HG02943 (cell line): ENCODE data around the gene FAHD2A.
"Not testable (repeated sequence)": the region's sequence is repeated elsewhere in the genome, so short reads cannot be mapped to it uniquely, and the experiment has no call there.

Experiments
- ATAC-seq: cut with Tn5 transposase; IDR thresholded peaks from one replicate; pipeline ENCODE4 v1.9.1; 2021; ENCODE audit warnings: mild to moderate bottlenecking, low read depth, moderate library complexity; ENCODE audit not compliant: unreplicated experiment

Gene FAHD2A

DNA sequence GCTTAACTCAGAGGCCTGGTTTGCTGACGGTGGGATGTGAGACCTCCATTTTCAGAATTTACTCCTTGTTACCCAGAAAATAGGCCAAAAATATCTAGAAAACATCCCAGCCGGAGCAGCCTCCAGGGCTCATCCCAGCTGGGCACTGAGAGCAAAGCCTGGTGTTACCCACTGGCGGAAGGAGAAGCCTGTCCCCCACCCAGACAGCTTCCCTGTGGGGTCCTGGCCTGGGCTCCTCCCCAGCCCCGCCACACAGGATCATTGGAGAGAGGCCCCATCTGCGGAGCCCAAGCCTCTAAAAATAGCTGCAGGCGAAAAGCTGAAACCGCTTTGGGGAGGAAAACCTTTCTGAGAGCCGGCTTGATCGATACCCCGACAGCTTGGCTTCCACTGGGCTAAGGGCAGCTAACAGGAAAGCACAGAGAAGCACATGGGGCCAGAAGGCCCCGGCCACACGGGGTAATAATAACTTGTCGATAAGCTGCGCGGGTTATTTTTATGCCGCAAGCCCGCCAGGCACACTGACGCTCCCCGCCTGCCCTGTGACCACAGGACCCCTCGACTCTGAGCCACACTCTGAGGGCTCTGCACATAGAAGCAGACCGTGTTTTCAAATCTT lies 26.9 kb upstream of the FAHD2A start:
- no peak for ATAC-seq

DNA sequence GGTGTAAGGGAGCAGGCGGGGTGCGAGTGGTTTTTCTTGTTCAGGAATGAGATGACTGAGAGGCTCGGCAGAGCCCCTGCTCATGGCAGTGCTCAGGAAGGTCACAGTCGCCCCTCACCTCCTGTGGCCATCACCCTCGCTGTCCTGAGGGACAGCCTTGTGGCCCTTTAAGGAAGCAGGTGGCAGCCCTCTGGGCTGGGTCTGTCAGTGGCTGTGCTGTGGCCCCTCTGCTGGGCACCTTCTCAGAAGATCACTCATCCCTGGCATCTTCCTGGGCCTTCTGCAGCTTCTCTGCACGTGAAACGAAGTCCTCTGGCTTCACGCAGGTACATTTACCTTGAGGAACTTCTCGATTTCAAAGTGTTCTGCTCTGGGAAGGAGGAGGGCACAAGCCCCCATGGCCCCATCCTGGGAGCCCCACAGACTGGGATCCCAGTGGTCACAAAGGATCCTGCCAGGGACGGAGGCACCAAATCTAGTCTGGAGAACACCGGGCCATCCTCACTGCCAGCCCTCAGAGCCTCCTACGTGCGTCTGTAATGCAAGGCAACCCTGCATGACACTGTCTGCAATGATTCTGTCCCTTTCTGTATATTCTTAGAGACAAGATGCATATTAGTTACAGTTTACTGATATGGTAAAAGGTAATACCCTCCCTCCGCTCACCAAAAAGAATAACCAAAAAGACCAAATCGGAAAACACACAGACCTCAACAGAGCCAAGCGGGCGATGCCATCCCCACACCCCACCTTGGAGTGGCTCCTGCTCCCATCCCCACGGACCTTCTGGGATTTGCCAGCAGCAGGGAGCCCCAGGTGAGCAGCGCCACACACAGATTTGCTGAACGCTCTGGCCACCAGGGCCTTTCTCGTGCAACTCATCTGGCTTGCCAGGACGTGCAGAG lies 25.9 kb upstream of the FAHD2A start:
- no peak for ATAC-seq

DNA sequence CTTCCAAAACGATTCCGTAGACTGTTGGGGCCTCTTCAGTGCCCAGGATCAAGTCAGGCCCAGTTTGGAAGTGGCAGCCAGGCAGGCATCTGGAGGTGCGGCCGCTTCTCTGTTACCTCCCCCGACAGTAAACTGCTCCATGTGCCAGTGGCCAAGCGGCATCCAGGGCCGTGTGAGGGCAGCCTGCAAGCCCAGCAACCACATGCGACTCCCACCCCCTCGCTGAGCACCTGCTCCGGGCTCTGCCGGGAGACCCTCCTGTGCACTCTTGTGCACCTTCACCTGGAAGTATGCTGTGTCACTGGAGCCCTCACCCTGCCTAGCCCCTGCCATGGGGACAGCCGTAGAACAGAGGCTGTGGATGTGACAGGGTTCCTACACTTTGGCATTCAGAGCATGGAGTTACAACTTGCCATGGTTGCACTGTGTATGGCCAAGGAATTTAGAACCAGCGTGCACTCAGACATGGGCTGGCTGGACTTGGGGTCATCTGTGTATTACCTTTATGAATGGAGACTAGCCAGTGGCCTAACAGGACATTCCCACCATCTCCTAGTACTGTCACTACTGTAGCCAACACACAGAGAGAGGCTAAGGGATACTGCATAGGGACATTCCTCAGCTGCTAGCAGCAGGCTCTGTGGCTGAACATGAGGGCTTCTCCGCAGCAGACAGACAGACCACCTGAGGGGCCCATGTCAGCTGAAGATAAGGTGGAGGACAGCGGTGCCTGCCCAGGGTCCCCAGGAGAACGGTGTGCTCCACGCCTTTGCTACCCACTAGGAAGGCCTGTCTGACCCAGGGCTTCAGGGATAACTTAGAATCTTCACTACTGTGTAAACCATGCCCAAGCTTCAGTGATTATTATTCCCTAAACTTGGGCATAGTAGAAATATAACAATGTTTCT lies 25.0 kb upstream of the FAHD2A start:
- ATAC-seq: no peak

DNA sequence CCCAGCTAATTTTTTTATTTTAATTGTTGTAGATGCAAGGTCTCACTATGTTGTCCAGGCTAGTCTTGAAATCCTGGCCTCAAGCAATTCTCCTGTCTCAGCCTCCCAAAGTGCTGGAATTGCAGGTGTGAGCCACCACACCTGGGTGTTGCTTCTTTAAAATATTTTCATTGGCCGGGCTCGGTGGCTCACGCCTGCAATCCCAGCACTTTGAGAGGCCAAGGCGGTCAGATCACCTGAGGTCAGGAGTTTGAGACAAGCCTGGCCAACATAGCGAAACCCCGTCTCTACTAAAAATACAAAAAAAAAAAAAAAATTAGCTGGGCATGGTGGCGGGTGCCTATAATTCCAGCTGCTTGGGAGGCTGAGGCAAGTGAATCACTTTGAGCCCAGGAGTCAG lies 24.2 kb upstream of the FAHD2A start:
- ATAC-seq: not testable (repeated sequence)

DNA sequence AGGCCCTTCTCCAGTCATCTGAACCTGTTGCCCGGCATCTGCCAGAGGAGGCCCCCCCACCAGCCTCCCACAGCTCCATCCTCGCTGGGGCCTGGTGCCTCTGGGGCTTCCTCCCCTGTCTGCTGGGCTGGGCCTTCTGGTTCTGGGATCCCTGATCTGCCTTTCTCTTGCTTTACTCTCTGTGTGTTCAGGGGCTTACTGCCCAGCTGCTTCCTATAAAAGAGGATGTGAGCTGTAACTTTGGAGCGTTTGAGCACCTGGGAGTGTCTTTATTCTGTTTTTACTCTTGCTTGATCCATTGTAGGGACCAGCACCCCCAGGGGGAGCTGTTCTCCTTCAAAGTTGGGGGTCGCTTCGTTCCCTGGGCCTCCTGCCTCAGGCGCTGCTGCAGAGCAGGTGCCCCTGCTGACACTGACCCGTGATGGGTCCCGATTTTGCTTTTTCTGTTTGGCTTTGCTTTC lies 23.1 kb upstream of the FAHD2A start:
- no peak for ATAC-seq

DNA sequence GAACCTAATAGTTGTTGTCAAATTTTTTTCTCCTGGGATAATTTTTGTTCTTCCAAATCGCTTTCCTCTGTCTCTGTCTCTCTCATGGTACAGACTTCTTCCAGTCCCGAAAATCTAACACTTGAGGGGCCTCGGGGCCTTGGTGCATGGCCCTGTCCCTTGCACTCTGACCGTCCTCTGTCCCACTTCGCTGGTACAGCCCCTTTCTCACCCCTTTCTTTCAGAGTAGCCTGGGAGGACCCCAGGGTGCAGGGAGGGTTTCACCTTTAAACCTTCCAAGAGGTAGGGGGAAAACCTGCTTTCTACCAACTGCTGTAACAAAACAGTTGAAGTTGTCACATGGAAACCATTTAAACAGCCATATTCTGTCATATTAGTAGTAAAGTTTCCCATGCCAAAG lies 22.2 kb upstream of the FAHD2A start:
- ATAC-seq: no peak

DNA sequence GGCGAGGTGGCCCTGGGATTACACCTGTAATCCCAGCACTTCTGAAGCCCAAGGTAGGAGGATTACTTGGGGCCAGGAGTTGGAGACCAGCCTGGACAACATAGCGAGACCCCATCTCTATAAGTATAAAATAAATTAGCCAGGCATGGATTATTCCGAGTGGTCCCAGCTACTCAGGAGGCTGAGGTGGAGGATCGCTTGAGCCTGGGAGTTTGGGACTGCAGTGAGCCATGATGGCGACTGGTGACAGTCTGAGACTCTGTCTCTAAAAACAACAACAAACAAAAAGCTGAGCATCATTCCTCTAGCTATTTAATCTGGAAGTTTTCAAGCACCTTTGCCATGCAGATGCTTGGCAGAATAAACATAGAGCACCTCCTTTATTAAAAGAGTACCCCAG lies 21.8 kb upstream of the FAHD2A start:
- no peak for ATAC-seq

DNA sequence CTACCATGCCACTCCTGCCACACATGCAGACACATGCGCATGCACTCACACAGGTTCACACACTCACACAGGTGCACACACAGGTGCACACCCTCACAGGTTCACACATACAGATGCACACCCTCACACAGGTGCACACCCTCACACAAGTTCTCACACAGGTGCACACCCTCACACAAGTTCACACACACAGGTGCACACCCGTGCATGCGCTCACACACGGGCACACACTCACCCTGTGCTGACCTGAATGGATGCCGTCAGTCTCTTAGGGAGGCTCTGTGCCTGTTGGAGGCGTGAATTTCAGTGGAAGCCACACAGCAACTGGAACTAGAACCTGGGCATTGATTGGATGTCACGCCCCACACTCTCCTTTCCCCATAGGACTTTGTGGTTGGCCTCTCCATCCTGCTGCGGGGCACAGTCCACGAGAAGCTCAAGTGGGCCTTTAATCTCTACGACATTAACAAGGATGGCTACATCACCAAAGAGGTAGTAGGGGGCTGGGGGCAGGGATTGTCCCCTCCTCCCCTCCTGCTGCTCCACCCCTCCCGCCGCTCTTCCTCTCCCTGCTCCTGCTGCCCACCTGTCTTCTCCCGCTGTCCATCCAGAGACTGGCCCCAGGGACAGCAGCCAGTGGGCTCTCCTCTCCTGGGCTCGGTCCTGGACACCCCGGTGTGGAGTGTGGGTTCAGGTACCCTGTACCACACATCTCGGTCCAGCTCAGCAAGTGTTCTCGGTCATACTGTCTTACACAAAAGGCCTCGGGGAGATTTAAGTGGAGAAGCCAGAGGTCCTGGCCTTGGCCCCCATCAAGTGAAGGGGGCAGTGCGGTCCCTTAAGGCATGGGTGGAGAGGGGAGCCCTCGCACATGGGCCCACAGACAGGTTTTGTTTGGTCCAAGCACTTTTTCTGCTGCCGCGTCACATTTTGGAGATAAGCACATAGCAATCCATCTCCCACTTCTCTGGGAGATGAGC lies 21.0 kb upstream of the FAHD2A start:
- no peak for ATAC-seq

DNA sequence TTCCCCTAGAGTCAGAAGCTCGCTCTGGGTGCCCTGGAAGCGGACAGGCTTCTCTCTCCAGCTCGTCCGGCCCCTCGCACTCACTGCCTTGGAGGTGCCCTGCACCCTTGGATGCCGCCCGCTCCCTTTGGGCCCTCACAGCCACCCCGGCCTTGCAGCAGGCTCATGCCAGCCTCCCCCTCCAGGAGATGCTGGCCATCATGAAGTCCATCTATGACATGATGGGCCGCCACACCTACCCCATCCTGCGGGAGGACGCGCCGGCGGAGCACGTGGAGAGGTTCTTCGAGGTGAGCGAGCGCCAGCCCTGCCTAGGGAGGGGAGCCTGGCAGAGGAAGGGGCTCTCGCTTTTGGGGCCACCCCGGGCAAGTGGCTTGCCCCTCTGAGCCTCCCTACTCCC lies 20.3 kb upstream of the FAHD2A start:
- no peak for ATAC-seq

DNA sequence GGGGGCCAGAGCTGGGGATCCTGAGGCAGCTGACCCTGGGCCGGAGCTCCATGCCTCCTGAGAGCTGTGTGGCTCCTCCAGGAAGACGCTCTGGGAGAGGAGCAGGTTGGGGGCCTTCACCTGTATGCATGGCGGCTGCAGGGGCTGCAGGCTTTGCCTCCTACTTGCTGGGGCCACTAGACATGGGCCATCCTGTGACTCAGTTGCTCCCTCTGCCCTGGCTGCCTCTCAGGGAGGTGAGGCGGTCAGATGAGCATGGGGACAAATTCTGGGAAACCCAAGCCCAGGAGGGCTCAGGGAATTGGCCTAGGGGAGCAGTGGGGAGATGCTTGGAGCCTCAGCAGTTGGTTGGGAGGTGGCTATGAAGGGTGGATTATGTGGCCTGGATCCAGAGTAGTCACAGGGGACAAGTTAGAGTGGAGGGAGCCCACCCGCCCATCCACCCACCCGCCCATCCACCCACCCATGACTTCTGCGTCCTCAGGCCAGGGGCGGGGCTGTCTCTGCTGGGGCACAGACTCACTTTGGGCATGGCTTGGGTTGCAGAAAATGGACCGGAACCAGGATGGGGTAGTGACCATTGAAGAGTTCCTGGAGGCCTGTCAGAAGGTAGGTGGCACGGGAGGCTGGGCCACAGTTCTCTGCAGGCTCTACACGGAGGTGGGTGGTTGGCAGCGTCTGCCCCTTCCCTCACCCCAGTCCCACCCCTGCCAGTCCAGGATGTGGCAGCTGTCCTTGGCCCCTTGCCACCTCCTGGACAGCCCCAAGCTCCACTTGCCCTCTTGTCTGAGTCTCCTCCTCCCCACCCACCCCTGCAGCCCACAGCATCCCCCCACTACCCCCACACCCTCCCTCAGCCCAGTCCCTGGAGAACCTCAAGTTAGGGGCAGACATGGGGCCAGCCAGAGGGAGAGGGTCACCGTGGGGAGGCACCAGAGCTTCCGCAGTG lies 19.5 kb upstream of the FAHD2A start:
- ATAC-seq: no peak

DNA sequence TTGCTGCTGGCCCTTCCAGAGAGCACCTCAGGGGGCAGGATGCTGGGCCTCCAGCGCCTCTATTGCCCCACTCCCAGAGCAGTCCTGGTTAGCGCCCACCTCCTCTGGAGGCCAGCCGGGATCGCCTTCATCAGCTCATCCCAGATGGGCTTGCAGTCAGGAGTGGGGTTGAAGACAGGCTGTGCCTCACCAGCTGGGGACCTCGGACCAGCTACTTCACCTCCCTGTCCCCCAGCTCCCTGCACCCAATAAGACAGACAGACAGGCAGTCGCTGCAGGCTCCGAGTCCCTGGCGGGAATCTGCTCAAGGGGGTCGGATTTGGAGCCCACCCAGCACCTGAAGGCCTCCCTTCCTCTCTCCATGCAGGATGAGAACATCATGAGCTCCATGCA lies 18.9 kb upstream of the FAHD2A start:
- ATAC-seq: no peak

DNA sequence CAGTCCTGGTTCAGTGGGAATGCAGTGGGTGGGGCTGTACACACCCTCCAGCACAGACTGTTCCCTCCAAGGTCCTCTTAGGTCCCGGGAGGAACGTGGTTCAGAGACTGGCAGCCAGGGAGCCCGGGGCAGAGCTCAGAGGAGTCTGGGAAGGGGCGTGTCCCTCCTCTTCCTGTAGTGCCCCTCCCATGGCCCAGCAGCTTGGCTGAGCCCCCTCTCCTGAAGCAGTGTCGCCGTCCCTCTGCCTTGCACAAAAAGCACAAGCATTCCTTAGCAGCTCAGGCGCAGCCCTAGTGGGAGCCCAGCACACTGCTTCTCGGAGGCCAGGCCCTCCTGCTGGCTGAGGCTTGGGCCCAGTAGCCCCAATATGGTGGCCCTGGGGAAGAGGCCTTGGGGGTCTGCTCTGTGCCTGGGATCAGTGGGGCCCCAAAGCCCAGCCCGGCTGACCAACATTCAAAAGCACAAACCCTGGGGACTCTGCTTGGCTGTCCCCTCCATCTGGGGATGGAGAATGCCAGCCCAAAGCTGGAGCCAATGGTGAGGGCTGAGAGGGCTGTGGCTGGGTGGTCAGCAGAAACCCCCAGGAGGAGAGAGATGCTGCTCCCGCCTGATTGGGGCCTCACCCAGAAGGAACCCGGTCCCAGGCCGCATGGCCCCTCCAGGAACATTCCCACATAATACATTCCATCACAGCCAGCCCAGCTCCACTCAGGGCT lies 17.5 kb upstream of the FAHD2A start:
- ATAC-seq: no peak

DNA sequence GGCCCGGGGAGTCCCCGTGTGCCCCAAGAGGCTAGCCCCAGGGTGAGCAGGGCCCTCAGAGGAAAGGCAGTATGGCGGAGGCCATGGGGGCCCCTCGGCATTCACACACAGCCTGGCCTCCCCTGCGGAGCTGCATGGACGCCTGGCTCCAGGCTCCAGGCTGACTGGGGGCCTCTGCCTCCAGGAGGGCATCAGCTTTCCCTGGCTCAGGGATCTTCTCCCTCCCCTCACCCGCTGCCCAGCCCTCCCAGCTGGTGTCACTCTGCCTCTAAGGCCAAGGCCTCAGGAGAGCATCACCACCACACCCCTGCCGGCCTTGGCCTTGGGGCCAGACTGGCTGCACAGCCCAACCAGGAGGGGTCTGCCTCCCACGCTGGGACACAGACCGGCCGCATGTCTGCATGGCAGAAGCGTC lies 16.9 kb upstream of the FAHD2A start:
- no peak for ATAC-seq

DNA sequence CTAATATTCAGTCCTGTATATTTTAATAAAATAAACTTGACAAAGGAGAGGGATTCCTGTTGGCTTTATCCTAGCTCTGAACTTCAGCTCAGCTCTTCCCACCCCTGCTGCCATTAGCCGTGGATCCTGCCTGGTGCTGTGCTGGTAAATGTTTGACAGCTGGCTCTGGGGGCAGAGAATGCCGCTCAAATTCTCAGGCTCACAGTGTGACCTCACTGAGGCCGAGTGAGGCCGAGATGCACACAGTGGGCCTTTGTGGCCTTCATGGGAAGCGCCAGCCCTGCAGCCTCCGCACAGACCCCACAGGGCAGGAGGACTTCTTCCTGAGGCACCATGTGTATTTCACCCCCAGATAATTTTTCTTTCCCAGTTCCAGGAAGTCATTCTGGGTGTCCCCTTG lies 16.5 kb upstream of the FAHD2A start:
- no peak for ATAC-seq

DNA sequence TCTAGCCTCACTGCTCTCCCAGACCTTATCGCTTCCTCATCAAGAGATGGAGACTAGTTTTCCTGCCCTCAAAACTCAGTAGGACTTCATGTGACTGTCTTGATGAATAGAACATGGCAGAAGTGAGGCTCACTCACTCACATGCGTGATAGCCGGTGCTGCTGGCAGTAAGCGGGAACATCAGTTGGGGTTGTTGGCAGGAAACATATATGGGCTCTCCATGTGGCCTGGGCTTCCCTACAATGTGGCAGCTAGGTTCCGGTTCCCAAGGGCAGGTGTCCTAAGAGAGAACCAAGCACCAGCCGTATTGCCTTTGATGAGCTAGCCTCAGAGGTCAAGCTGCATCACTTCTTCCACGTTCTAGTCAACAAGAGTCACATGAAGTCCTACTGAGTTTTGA lies 15.2 kb upstream of the FAHD2A start:
- ATAC-seq: no peak

DNA sequence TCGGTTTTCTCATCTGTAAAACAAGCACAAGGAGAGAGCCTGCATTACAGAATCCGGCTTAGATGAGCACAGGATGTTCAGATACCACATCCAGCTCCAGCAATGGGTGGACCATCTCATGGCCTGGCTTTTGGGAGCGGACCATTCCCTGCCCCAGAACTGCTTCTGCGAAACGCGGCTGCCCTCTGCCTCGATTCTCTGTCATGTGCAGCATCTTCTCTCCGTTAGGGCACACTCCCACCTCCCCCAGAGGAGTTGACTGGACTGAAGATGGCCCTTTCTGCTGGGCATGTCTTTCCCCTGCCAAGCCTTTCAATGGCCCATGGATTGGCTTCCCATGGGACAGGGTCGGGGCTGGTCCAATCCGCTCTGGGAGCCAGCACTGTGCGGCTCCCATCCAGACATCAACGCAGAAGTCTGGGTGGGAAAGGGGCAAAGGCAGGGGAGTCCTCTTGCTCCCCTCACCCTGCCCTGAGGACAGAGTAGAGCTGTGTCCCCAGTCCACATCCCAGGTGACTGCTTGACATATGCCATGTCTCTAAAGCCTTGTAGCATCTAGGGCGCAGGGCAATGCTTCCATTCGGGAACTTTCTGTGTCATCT lies 14.3 kb upstream of the FAHD2A start:
- ATAC-seq: no peak

DNA sequence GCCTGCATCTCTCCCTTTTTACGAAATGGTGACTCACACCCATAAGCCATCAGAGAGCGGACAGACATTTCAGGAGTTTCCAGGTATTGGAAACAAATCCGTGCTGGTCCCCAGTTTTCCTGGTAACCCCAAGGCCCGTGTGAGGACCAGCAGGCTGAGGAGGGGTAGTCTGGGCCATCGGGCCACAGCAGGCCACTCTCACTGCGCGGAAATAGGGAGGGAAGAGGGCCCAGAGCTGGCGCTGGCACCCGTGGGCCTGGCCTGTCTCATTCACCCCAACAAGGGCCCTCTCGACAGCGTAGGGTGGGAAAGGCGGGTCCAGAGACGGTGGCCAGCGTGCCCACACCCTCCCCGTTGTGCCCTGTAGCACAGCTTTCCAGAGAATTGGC lies 13.7 kb upstream of the FAHD2A start:
- ATAC-seq: no peak
